Caco-2 (cell line): ENCODE data around the gene ZNF684. TPM values are rescaled to one million over a fixed set of nuclear protein-coding genes. Genes with fewer than 3 reads are reported as not detected.
"Not testable (repeated sequence)": the region's sequence is repeated elsewhere in the genome, so short reads cannot be mapped to it uniquely, and the experiment has no call there.

Experiments used
- BruUV-seq: library from RNA; stranded (reverse); fragments of 400-500 nt; replicated peaks from 2 replicates; lab custom pipeline; 2021; lab: Mats Ljungman, UMichigan
- CTCF ChIA-PET: fragments of 300-600 bp; sonication (Branson Sonifier 250); formaldehyde crosslinking; loops from one replicate; lab custom pipeline; 2022; ENCODE audit warnings: antibody characterized with exemption; lab: Charles Lee
- POLR2A ChIA-PET: fragments of 300-600 bp; sonication (Branson Sonifier 250); formaldehyde crosslinking; loops from one replicate; lab custom pipeline; 2022; ENCODE audit warnings: antibody characterized with exemption; lab: Charles Lee
- DNase-seq, 2 experiments: peaks; one replicate each; pipeline versions ENCODE4 v3.0.0 to v3.0.0-alpha.2; 2020 to 2022
- H3K27me3 ChIP-seq: replicated peaks from 2 replicates; pipeline ENCODE4 v1.6.0; 2011; ENCODE audit warnings: low read length; ENCODE audit not compliant: control insufficient read depth, insufficient read depth
- H3K36me3 ChIP-seq: 2 replicates; pipeline ENCODE4 v1.5.1; 2011; ENCODE audit warnings: low read length; ENCODE audit not compliant: control insufficient read depth, insufficient read depth
- H3K4me1 ChIP-seq: fragments of 250-450 bp; sonication (Bioruptor Pico); 2 replicates; pipeline ENCODE4 v1.5.1; 2020; ENCODE audit warnings: mild to moderate bottlenecking
- H3K4me3 ChIP-seq: 2 replicates; pipeline ENCODE4 v1.5.1; 2011; ENCODE audit warnings: low read depth, mild to moderate bottlenecking, control low read depth, low read length
- H3K9me3 ChIP-seq: fragments of 250-450 bp; sonication (Bioruptor Pico); 2 replicates; pipeline ENCODE4 v1.5.1; 2020; ENCODE audit warnings: mild to moderate bottlenecking, moderate library complexity
- H3K27ac Mint-ChIP-seq: one replicate; pipeline ENCODE4 v1.8.0; 2022; ENCODE audit warnings: mixed read lengths; ENCODE audit not compliant: unreplicated experiment
- H3K27me3 Mint-ChIP-seq: one replicate; pipeline ENCODE4 v1.8.0; 2022; ENCODE audit warnings: mixed read lengths; ENCODE audit not compliant: insufficient read depth, unreplicated experiment
- H3K36me3 Mint-ChIP-seq: one replicate; pipeline ENCODE4 v1.8.0; 2022; ENCODE audit warnings: mild to moderate bottlenecking, mixed read lengths; ENCODE audit not compliant: insufficient read depth, unreplicated experiment
- H3K4me1 Mint-ChIP-seq: one replicate; pipeline ENCODE4 v1.8.0; 2022; ENCODE audit warnings: low read depth, mixed read lengths; ENCODE audit not compliant: unreplicated experiment
- H3K4me3 Mint-ChIP-seq: one replicate; pipeline ENCODE4 v1.8.0; 2022; ENCODE audit warnings: mild to moderate bottlenecking, moderate library complexity, mixed read lengths; ENCODE audit not compliant: unreplicated experiment
- H3K9me3 Mint-ChIP-seq: one replicate; pipeline ENCODE4 v1.8.0; 2022; ENCODE audit warnings: mixed read lengths; ENCODE audit not compliant: unreplicated experiment
- intact Hi-C: fragments of 100-400 bp; cut with micrococcal nuclease; formaldehyde crosslinking; loops from one replicate; pipeline ENCODE4 v1.10.0; 2022; ENCODE audit not compliant: unreplicated experiment
- total RNA-seq: library from RNA; stranded (reverse); gene quantifications from 2 replicates; pipeline ENCODE4 v1.2.3, GENCODE V29; 2022
- TF ChIP-seq, protein P1 (sequence below), 2 experiments: fragments of 200-600 bp in 1 of 2; IDR thresholded peaks; 1 replicate in 1 of 2; 2 replicates in 1 of 2; pipeline versions ENCODE4 v1.5.1 to v1.8.0; 2011 to 2022; ENCODE audit warnings: antibody characterized with exemption in 1 of 2, control low read depth in 1 of 2, inconsistent platforms in 1 of 2, low read depth in 1 of 2, low read length in 1 of 2, mild to moderate bottlenecking in 1 of 2, moderate library complexity in 1 of 2; ENCODE audit not compliant: insufficient read depth in 1 of 2, severe bottlenecking in 1 of 2, unreplicated experiment in 1 of 2

Gene ZNF684
- total RNA-seq, 1 experiment from 2014 or later: 3.2 TPM

- H3K27me3 Mint-ChIP-seq, H3K4me1 Mint-ChIP-seq: not testable (repeated sequence)
- POLR2A ChIA-PET: interaction anchor here (0.8 kb wide), 1 partner anchor 134 kb away, joined by 5 read pairs; the partner anchor contains the start of gene NFYC
Observed at GRCh38 chr1:40558241-40558640, 26.8 kb downstream of the ZNF684 start.

GRCh38 chr1:40562185-40562584 lies 30.7 kb downstream of the ZNF684 start:
- H3K4me3 Mint-ChIP-seq: no peak overlapping the region
- peaks cover 4% of the 10 kb centered on the region for H3K27me3 Mint-ChIP-seq
- no peaks in the 10 kb centered on the region for H3K9me3 Mint-ChIP-seq
- Histone ChIP-seq H3K4me1 (no peaks in the 10 kb centered on the region), H3K9me3 (no peaks in the 10 kb centered on the region), H3K4me3 (no peak overlapping the region), H3K36me3 (no peaks in the 10 kb centered on the region), H3K27me3 (no peaks in the 10 kb centered on the region)
- ChIA-PET POLR2A (no interaction called here), CTCF (no interaction called here)
- TF ChIP-seq, protein P1, sequence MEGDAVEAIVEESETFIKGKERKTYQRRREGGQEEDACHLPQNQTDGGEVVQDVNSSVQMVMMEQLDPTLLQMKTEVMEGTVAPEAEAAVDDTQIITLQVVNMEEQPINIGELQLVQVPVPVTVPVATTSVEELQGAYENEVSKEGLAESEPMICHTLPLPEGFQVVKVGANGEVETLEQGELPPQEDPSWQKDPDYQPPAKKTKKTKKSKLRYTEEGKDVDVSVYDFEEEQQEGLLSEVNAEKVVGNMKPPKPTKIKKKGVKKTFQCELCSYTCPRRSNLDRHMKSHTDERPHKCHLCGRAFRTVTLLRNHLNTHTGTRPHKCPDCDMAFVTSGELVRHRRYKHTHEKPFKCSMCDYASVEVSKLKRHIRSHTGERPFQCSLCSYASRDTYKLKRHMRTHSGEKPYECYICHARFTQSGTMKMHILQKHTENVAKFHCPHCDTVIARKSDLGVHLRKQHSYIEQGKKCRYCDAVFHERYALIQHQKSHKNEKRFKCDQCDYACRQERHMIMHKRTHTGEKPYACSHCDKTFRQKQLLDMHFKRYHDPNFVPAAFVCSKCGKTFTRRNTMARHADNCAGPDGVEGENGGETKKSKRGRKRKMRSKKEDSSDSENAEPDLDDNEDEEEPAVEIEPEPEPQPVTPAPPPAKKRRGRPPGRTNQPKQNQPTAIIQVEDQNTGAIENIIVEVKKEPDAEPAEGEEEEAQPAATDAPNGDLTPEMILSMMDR (IDR thresholded peaks at IDR 0.05; ENCODE audit: insufficient read depth in 1 of 2, low read depth in 1 of 2, low read length in 1 of 2, severe bottlenecking in 1 of 2, unreplicated experiment in 1 of 2): no peak
- no peaks in the 10 kb centered on the region for H3K36me3 Mint-ChIP-seq
- no TSS peak for BruUV-seq
- H3K4me1 Mint-ChIP-seq: no peaks in the 10 kb centered on the region
- no peak for DNase-seq
- H3K27ac Mint-ChIP-seq: no peak overlapping the region
- intact Hi-C loops: no loop called here

More at GRCh38 chr1:40558241-40558640, 26.8 kb downstream of the ZNF684 start:
- CTCF ChIA-PET, H3K9me3 Mint-ChIP-seq, H3K36me3 ChIP-seq, intact Hi-C loops, BruUV-seq, H3K27me3 ChIP-seq, H3K4me1 ChIP-seq, H3K4me3 Mint-ChIP-seq, H3K27ac Mint-ChIP-seq, DNase-seq, H3K36me3 Mint-ChIP-seq, H3K4me3 ChIP-seq, H3K9me3 ChIP-seq: not testable (repeated sequence)

DNA sequence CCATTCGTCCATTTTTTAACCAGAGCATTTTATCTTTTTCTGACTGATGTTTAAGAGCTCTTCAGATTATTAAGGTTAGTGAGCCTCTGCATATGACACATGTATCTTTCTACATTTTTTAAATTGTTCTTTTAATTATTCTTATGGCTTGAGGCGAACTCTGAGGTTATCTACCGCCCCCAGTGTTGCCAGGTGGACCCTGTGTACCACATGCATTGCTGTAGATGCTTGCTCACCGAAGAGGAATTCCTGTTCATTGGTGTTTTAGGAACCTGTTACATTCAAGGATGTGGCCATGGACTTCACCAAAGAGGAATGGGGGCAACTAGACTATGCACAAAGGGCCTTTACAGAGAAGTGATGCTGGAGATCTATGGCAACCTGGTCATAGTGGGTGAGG lies 31.8 kb downstream of the ZNF684 start:
- intact Hi-C loops: no loop called here
- ChIA-PET CTCF (no interaction called here), POLR2A (no interaction called here)
- no TSS peak for BruUV-seq
- peaks cover 4% of the 10 kb centered on the region for H3K27me3 Mint-ChIP-seq
- no peak overlapping the region for H3K4me3 ChIP-seq
- no peak overlapping the region for H3K4me3 Mint-ChIP-seq
- DNase-seq: no peak
- no peaks in the 10 kb centered on the region for H3K9me3 Mint-ChIP-seq
- no peak overlapping the region for H3K27ac Mint-ChIP-seq
- H3K36me3 Mint-ChIP-seq: no peaks in the 10 kb centered on the region
- no peaks in the 10 kb centered on the region for H3K36me3 ChIP-seq
- H3K27me3 ChIP-seq: no peaks in the 10 kb centered on the region
- H3K4me1 ChIP-seq: no peaks in the 10 kb centered on the region
- TF ChIP-seq, protein P1 (IDR thresholded peaks at IDR 0.05; ENCODE audit: insufficient read depth in 1 of 2, low read depth in 1 of 2, low read length in 1 of 2, severe bottlenecking in 1 of 2, unreplicated experiment in 1 of 2): no peak
- H3K4me1 Mint-ChIP-seq: no peaks in the 10 kb centered on the region
- H3K9me3 ChIP-seq: no peaks in the 10 kb centered on the region

DNA sequence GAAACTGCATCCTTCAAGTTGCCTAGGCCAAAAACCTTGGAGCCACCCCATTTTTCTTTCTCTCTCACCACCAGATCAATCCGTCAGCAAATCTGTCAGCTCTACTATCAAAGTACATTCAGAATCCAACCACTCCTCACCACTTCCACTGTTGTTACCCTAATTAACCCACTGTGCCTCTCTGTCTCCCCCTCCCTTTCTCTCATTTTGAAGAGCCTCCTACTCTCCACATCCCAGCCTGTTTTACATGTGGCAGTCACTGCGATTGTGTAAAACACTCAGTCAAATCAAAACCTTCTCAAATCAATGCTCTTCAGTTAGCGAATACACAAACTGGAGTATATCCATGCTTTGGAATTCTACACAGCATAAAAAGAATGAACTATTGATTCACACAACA lies 33.1 kb downstream of the ZNF684 start:
- no peak for DNase-seq
- H3K27me3 Mint-ChIP-seq: peaks cover 4% of the 10 kb centered on the region
- no peaks in the 10 kb centered on the region for H3K9me3 Mint-ChIP-seq
- BruUV-seq: no TSS peak
- H3K4me3 ChIP-seq: no peak overlapping the region
- POLR2A ChIA-PET: no interaction called here
- H3K27me3 ChIP-seq: no peaks in the 10 kb centered on the region
- H3K36me3 ChIP-seq: no peaks in the 10 kb centered on the region
- H3K9me3 ChIP-seq: no peaks in the 10 kb centered on the region
- TF ChIP-seq, protein P1 (IDR thresholded peaks at IDR 0.05; ENCODE audit: insufficient read depth in 1 of 2, low read depth in 1 of 2, low read length in 1 of 2, severe bottlenecking in 1 of 2, unreplicated experiment in 1 of 2): no peak
- no peaks in the 10 kb centered on the region for H3K4me1 ChIP-seq
- intact Hi-C loops: no loop called here
- no peaks in the 10 kb centered on the region for H3K4me1 Mint-ChIP-seq
- no peaks in the 10 kb centered on the region for H3K36me3 Mint-ChIP-seq
- CTCF ChIA-PET: no interaction called here
- no peak overlapping the region for H3K27ac Mint-ChIP-seq
- H3K4me3 Mint-ChIP-seq: no peak overlapping the region
